DND-41 (cell line): Measurements from ENCODE around the gene RFXAP.
"Not testable (repeated sequence)": the region's sequence is repeated elsewhere in the genome, so short reads cannot be mapped to it uniquely, and the experiment has no call there.

ENCODE experiments used
- ATAC-seq: fragments of 200-7000 bp; cut with Tn5 transposase; 3 replicates; pipeline ENCODE4 v1.9.1; 2021; ENCODE audit warnings: low read depth; ENCODE audit not compliant: insufficient read depth
- DNase-seq: peaks from one replicate; pipeline ENCODE4 v3.0.0-alpha.2; 2020
- H2AFZ ChIP-seq: 2 replicates; pipeline ENCODE4 v1.6.0; 2012; ENCODE audit warnings: low read depth, low read length
- H3K27ac ChIP-seq: 2 replicates; pipeline ENCODE4 v1.5.1; 2012; ENCODE audit warnings: low read length, inconsistent platforms
- H3K27me3 ChIP-seq: fragments of 200-600 bp; sonication (generic); 2 replicates; pipeline ENCODE4 v1.6.0; 2012; ENCODE audit warnings: low read length, mild to moderate bottlenecking, inconsistent platforms; ENCODE audit not compliant: insufficient read depth, poor library complexity
- H3K36me3 ChIP-seq: 2 replicates; pipeline ENCODE4 v1.5.1; 2012; ENCODE audit warnings: low read length, inconsistent platforms; ENCODE audit not compliant: insufficient read depth
- H3K4me1 ChIP-seq: 2 replicates; pipeline ENCODE4 v1.5.1; 2012; ENCODE audit warnings: mild to moderate bottlenecking, low read length; ENCODE audit not compliant: insufficient read depth
- H3K4me2 ChIP-seq: 2 replicates; pipeline ENCODE4 v1.6.0; 2012; ENCODE audit warnings: mild to moderate bottlenecking, moderate library complexity, low read length, inconsistent platforms; ENCODE audit not compliant: insufficient read depth
- H3K4me3 ChIP-seq, 2 experiments: fragments of 200-600 bp in 1 of 2; shearing (Covaris generic) in 1 of 2; 2 replicates each; pipeline ENCODE4 v1.5.1; 2012 to 2016; ENCODE audit warnings: inconsistent platforms in 2 of 2, low read length in 2 of 2, mild to moderate bottlenecking in 2 of 2, low read depth in 1 of 2, moderate library complexity in 1 of 2
- H3K79me2 ChIP-seq: 2 replicates; pipeline ENCODE4 v1.6.0; 2012; ENCODE audit warnings: low read length, inconsistent platforms; ENCODE audit not compliant: insufficient read depth
- H3K9ac ChIP-seq: 2 replicates; pipeline ENCODE4 v1.6.0; 2012; ENCODE audit warnings: low read depth, mild to moderate bottlenecking, inconsistent platforms, low read length, moderate library complexity
- H3K9me3 ChIP-seq: 2 replicates; pipeline ENCODE4 v1.5.1; 2012; ENCODE audit warnings: low read length, moderate library complexity, mild to moderate bottlenecking, inconsistent platforms; ENCODE audit not compliant: insufficient read depth, severe bottlenecking
- H4K20me1 ChIP-seq: 2 replicates; pipeline ENCODE4 v1.6.0; 2012; ENCODE audit warnings: low read length; ENCODE audit not compliant: insufficient read depth
- CTCF ChIP-seq: IDR thresholded peaks from 2 replicates; pipeline ENCODE4 v1.5.1; 2012; ENCODE audit warnings: borderline replicate concordance, low read length, moderate library complexity, mild to moderate bottlenecking; ENCODE audit not compliant: poor library complexity, severe bottlenecking; ENCODE audit errors: extremely low read depth
- EZH2 ChIP-seq: IDR thresholded peaks from 3 replicates; pipeline ENCODE4 v1.6.1; 2012; ENCODE audit warnings: borderline replicate concordance, low read depth, mild to moderate bottlenecking, moderate library complexity, low read length, inconsistent platforms; ENCODE audit not compliant: severe bottlenecking

The RFXAP gene

GRCh38 chr13:36774931-36775330 lies 44.1 kb upstream of the RFXAP start:
- Histone ChIP-seq H4K20me1 (no peaks in the 10 kb centered on the region), H3K9me3 (no peaks in the 10 kb centered on the region), H2AFZ (no peak overlapping the region), H3K27me3 (no peaks in the 10 kb centered on the region), H3K4me2 (no peak overlapping the region), H3K27ac (no peak overlapping the region), H3K4me1 (no peaks in the 10 kb centered on the region), H3K4me3 (no peak overlapping the region), H3K36me3 (no peaks in the 10 kb centered on the region), H3K79me2 (no peaks in the 10 kb centered on the region), H3K9ac (no peak overlapping the region)
- TF ChIP-seq EZH2: no peak
- no peak for TF ChIP-seq CTCF
- ATAC-seq: no peak
- no peak for DNase-seq

- Histone ChIP-seq H3K27me3 (no peaks in the 10 kb centered on the region), H4K20me1 (no peaks in the 10 kb centered on the region), H2AFZ (no peak overlapping the region), H3K9me3 (no peaks in the 10 kb centered on the region), H3K9ac (no peak overlapping the region), H3K4me1 (no peaks in the 10 kb centered on the region), H3K4me2 (no peak overlapping the region), H3K4me3 (no peak overlapping the region), H3K79me2 (no peaks in the 10 kb centered on the region), H3K27ac (no peak overlapping the region), H3K36me3 (no peaks in the 10 kb centered on the region)
- TF ChIP-seq CTCF: no peak
- ATAC-seq (no peak), DNase-seq (no peak)
Measured at GRCh38 chr13:36776175-36776574, 42.8 kb upstream of the RFXAP start.

GRCh38 chr13:36778083-36778671 lies 40.8 kb upstream of the RFXAP start:
- Histone ChIP-seq H2AFZ (no peak overlapping the region), H3K27ac (no peak overlapping the region), H3K9me3 (no peaks in the 10 kb centered on the region), H3K4me1 (no peaks in the 10 kb centered on the region), H3K4me2 (no peak overlapping the region), H3K27me3 (no peaks in the 10 kb centered on the region), H3K79me2 (no peaks in the 10 kb centered on the region), H4K20me1 (no peaks in the 10 kb centered on the region), H3K9ac (no peak overlapping the region), H3K4me3 (no peak overlapping the region), H3K36me3 (no peaks in the 10 kb centered on the region)
- no peak for TF ChIP-seq EZH2
- TF ChIP-seq CTCF: no peak
- ATAC-seq (no peak), DNase-seq (no peak)

GRCh38 chr13:36783890-36784289 lies 35.1 kb upstream of the RFXAP start:
- ATAC-seq (no peak), DNase-seq (no peak)
- no peak overlapping the region for H3K9ac ChIP-seq
- H2AFZ ChIP-seq: no peak overlapping the region
- H3K4me2 ChIP-seq: no peak overlapping the region
- H3K79me2 ChIP-seq: no peaks in the 10 kb centered on the region
- H3K36me3 ChIP-seq: no peaks in the 10 kb centered on the region
- no peak overlapping the region for H3K4me3 ChIP-seq
- TF ChIP-seq EZH2 (no peak), CTCF (no peak)
- no peaks in the 10 kb centered on the region for H3K9me3 ChIP-seq
- no peaks in the 10 kb centered on the region for H4K20me1 ChIP-seq
- peaks cover 3% of the 10 kb centered on the region for H3K27me3 ChIP-seq
- no peak overlapping the region for H3K27ac ChIP-seq
- no peaks in the 10 kb centered on the region for H3K4me1 ChIP-seq

- not testable (repeated sequence) for H3K27ac ChIP-seq, H3K4me1 ChIP-seq, DNase-seq, H3K79me2 ChIP-seq, H3K27me3 ChIP-seq, H3K9ac ChIP-seq, H3K9me3 ChIP-seq, H2AFZ ChIP-seq, H4K20me1 ChIP-seq, H3K4me2 ChIP-seq, H3K36me3 ChIP-seq, H3K4me3 ChIP-seq, ATAC-seq
Measured at GRCh38 chr13:36786175-36786574, 32.8 kb upstream of the RFXAP start.
